Karpas-422 (cell line): Measurements from ENCODE around the gene ARPP21. TPM values are rescaled to one million over a fixed set of nuclear protein-coding genes. Genes with fewer than 3 reads are reported as not detected.

ENCODE experiments used
- DNase-seq: peaks from one replicate; pipeline ENCODE4 v3.0.0-alpha.2; 2015
- H2AFZ ChIP-seq: fragments of 200-600 bp; sonication (generic); 2 replicates; pipeline ENCODE4 v1.6.1; 2014; ENCODE audit warnings: antibody characterized with exemption, low read length, mixed read lengths
- H3K27ac ChIP-seq: fragments of 200-600 bp; sonication (generic); 2 replicates; pipeline ENCODE4 v1.5.1; 2014; ENCODE audit warnings: mild to moderate bottlenecking, low read length, moderate library complexity
- H3K27me3 ChIP-seq: fragments of 200-600 bp; sonication (generic); 2 replicates; pipeline ENCODE4 v1.6.1; 2014; ENCODE audit warnings: low read length, mixed read lengths
- H3K36me3 ChIP-seq: fragments of 200-600 bp; sonication (generic); 2 replicates; pipeline ENCODE4 v1.6.1; 2014; ENCODE audit warnings: low read length, mixed read lengths; ENCODE audit not compliant: insufficient read depth
- H3K4me1 ChIP-seq: fragments of 200-600 bp; sonication (generic); 2 replicates; pipeline ENCODE4 v1.6.1; 2014; ENCODE audit warnings: mild to moderate bottlenecking, low read length, mixed read lengths
- H3K4me2 ChIP-seq: fragments of 200-600 bp; sonication (generic); 2 replicates; pipeline ENCODE4 v1.6.1; 2014; ENCODE audit warnings: low read length, low read depth, mild to moderate bottlenecking; ENCODE audit not compliant: poor library complexity, severe bottlenecking
- H3K4me3 ChIP-seq: fragments of 200-600 bp; sonication (generic); 2 replicates; pipeline ENCODE4 v1.5.1; 2014; ENCODE audit warnings: mild to moderate bottlenecking, antibody characterized with exemption, low read length, mixed read lengths
- H3K79me2 ChIP-seq: fragments of 200-600 bp; sonication (generic); 2 replicates; pipeline ENCODE4 v1.6.1; 2014; ENCODE audit warnings: mild to moderate bottlenecking, low read length, mixed read lengths
- H3K9ac ChIP-seq: fragments of 200-600 bp; sonication (generic); 2 replicates; pipeline ENCODE4 v1.6.0; 2014; ENCODE audit warnings: low read length
- H3K9me2 ChIP-seq: fragments of 200-600 bp; sonication (generic), shearing (Covaris generic); replicated peaks from 2 replicates; pipeline ENCODE4 v1.6.0; 2014; ENCODE audit warnings: mild to moderate bottlenecking, low read length, moderate library complexity; ENCODE audit not compliant: insufficient read depth
- H3K9me3 ChIP-seq: fragments of 300-700, 200-600 bp; sonication (generic); 2 replicates; pipeline ENCODE4 v1.6.1; 2014; ENCODE audit warnings: low read length, mixed read lengths
- H4K20me1 ChIP-seq: fragments of 200-600 bp; sonication (generic); 2 replicates; pipeline ENCODE4 v1.6.1; 2014; ENCODE audit warnings: mild to moderate bottlenecking, antibody characterized with exemption, low read length, low read depth; ENCODE audit not compliant: insufficient read depth
- total RNA-seq: library from RNA; depleted of rRNA; stranded (reverse); fragments of >200 nt; shearing (Covaris generic); gene quantifications from 2 replicates; pipeline ENCODE4 v1.2.3, GENCODE V29; 2014; ENCODE audit warnings: low replicate concordance

ARPP21 gene
- total RNA-seq, 1 experiment from 2014 or later = not detected

DNA sequence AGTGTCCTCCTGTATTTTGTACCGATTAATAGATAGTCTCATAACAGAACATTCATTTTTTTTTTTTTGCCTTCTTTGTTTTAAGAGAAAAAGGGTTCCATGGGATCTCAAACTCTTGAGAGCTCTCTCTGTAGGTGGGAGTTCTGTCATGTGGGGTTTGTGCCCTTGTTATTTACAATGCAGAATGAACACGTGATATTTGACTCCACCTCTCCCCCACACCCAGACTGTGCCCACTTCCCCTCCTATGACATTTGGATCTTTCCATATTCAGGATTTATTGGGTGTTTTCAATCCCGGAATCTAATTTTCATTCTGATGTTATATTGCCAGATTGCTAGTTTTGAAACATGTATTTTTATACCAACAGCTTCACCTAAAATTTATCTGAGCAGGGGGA lies 49.5 kb downstream of the ARPP21 start:
- no peak overlapping the region for H3K4me2 ChIP-seq
- no peaks in the 10 kb centered on the region for H3K4me1 ChIP-seq
- no peak overlapping the region for H3K4me3 ChIP-seq
- H3K27me3 ChIP-seq = no peaks in the 10 kb centered on the region
- H3K79me2 ChIP-seq = no peaks in the 10 kb centered on the region
- H3K27ac ChIP-seq = no peak overlapping the region
- H3K9me3 ChIP-seq = no peaks in the 10 kb centered on the region
- no peak for DNase-seq
- H3K9ac ChIP-seq = no peak overlapping the region
- H3K9me2 ChIP-seq = no peaks in the 10 kb centered on the region
- H2AFZ ChIP-seq = no peak overlapping the region
- H3K36me3 ChIP-seq = no peaks in the 10 kb centered on the region
- H4K20me1 ChIP-seq = no peaks in the 10 kb centered on the region

DNA sequence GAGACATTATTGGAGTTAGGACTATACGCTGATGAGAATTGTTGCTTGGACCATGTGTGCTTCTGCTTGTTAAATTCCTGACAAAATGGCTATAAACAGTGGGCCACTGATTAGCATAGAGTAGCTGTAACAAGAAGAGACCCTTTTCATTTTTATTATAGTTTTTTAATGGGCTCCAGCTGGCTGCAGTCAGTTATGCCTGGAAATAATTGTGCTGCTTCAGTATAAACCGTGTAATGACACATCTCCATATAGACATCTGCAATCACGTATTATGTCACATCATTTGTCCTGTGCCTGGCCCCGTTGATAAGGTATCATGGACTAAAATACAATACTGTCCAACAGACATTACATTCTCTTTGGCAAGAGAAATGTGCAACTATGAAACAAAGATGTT lies 50.9 kb downstream of the ARPP21 start:
- H3K79me2 ChIP-seq = no peaks in the 10 kb centered on the region
- H3K36me3 ChIP-seq = no peaks in the 10 kb centered on the region
- H2AFZ ChIP-seq = no peak overlapping the region
- no peaks in the 10 kb centered on the region for H3K9me3 ChIP-seq
- DNase-seq = no peak
- no peak overlapping the region for H3K4me2 ChIP-seq
- no peak overlapping the region for H3K4me3 ChIP-seq
- H3K27me3 ChIP-seq = no peaks in the 10 kb centered on the region
- no peaks in the 10 kb centered on the region for H3K9me2 ChIP-seq
- no peaks in the 10 kb centered on the region for H4K20me1 ChIP-seq
- no peak overlapping the region for H3K27ac ChIP-seq
- no peak overlapping the region for H3K9ac ChIP-seq
- H3K4me1 ChIP-seq = no peaks in the 10 kb centered on the region

DNA sequence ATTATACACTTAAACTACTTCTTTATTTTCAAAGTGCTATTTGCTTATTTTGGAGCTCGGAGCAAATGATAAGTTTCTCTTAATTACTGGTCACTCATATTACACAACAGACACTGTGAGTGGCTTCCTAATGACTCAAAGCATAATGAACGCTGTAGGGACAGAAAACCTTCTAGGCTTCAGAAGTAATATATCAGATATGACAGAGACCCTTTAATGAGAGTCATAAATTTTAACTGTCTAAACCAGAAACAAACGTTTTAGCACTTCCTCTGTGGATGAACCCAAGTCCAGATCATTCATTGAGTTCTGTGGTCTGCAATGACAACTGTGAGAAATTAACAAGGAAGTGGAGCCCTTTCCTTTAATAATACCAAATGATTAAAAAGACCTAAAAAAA lies 66.6 kb downstream of the ARPP21 start:
- H3K36me3 ChIP-seq = no peaks in the 10 kb centered on the region
- H3K79me2 ChIP-seq = no peaks in the 10 kb centered on the region
- no peaks in the 10 kb centered on the region for H3K27me3 ChIP-seq
- H3K4me1 ChIP-seq = no peaks in the 10 kb centered on the region
- 0 out of 2 replicates have a peak, but pooled peaks cover 3% of the 10 kb centered on the region for H3K9me2 ChIP-seq
- H3K9me3 ChIP-seq = no peaks in the 10 kb centered on the region
- no peak overlapping the region for H3K4me3 ChIP-seq
- H4K20me1 ChIP-seq = no peaks in the 10 kb centered on the region
- H2AFZ ChIP-seq = no peak overlapping the region
- no peak overlapping the region for H3K9ac ChIP-seq
- no peak overlapping the region for H3K4me2 ChIP-seq
- H3K27ac ChIP-seq = no peak overlapping the region
- no peak for DNase-seq

DNA sequence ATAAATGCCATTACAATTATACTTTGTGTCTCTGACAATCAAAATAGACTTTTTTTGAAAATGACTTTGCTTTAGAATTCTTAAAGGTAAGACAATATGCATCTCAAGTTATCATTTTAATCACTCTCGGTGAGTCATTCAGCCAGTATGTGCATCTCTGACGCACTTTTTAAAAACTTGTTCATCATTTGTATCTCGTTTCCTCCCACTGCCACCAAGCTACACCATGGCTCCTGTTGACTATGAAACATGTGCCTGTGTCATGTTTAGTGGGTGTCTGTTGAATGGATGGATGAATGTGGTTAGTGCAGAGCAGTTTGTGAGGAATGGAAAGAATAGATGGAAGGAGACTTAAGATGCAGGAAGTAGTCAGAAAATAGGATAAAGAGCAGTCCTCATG lies 68.6 kb downstream of the ARPP21 start:
- Histone ChIP-seq H3K9ac (no peak overlapping the region), H3K9me3 (no peaks in the 10 kb centered on the region), H3K4me3 (no peak overlapping the region), H3K79me2 (no peaks in the 10 kb centered on the region), H3K9me2 (0 out of 2 replicates have a peak, but pooled peaks cover 3% of the 10 kb centered on the region), H3K27ac (no peak overlapping the region), H2AFZ (no peak overlapping the region), H3K27me3 (no peaks in the 10 kb centered on the region), H3K4me1 (no peaks in the 10 kb centered on the region), H3K36me3 (no peaks in the 10 kb centered on the region), H4K20me1 (no peaks in the 10 kb centered on the region), H3K4me2 (no peak overlapping the region)
- no peak for DNase-seq

DNA sequence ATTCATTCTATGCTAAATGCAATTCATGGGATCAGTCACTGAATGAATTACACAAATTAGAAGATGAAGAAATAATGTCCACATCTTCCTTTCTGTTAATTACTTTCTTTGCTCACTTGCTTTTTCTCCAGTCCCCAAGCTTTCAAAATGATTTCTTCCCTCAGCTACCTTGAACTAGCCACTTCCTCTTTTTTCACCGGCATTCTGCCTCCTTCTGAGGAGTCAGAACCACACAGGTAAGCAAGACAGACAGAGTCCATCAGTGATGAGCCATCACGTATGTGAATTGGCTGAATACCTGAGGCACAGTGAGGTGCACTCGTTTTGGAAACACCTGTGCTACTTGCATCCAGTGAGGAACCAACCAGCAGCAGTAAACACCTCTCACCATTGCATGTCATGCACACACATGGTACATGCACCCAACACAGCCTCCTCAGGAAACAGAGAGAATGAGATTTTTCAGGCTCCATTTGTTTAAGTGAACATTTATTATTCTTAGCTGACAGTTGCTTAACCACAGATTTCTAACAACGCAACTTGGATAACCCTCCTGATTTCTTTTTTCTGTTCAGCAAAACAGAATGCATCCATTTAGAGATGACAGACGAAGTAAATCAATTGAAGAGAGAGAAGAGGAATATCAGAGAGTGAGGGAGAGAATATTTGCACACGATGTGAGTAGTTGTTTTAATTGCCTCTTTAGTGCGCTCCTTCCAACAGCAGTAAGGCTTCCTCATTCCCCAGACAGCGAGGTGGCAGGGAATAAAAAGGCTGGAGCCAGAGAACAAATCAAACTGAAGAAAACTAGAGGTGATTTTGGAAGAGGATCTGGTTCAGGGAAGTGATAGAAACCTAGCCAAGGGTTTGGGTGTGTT lies 69.3 kb downstream of the ARPP21 start:
- Histone ChIP-seq H4K20me1 (no peaks in the 10 kb centered on the region), H3K36me3 (no peaks in the 10 kb centered on the region), H3K4me3 (no peak overlapping the region), H3K9ac (no peak overlapping the region), H3K4me2 (no peak overlapping the region), H2AFZ (no peak overlapping the region), H3K27me3 (no peaks in the 10 kb centered on the region), H3K27ac (no peak overlapping the region), H3K9me2 (0 out of 2 replicates have a peak, but pooled peaks cover 3% of the 10 kb centered on the region), H3K4me1 (no peaks in the 10 kb centered on the region), H3K9me3 (no peaks in the 10 kb centered on the region), H3K79me2 (no peaks in the 10 kb centered on the region)
- no peak for DNase-seq

DNA sequence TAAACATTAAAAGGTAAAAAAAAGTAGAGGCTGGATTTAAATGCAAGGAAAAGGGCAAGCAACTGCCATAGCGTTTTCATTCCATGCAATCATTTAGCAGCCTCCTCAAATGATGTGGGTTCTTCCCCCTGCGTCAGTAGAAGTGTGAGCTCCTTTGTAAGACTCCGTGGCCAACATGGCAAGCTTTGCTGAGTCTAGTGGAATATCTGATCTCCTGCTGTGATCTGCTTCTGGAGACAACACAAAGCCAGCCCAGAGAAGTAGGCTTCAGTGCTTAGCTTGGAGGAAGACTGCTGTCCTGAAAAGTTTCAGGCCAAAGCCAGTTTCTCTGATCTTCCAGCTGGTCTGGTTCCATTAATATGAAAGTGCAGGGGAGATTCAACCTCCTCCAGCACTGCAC lies 70.4 kb downstream of the ARPP21 start:
- H3K9me2 ChIP-seq = no peaks in the 10 kb centered on the region
- no peak overlapping the region for H3K4me2 ChIP-seq
- H2AFZ ChIP-seq = no peak overlapping the region
- no peak for DNase-seq
- H4K20me1 ChIP-seq = no peaks in the 10 kb centered on the region
- H3K9me3 ChIP-seq = no peaks in the 10 kb centered on the region
- H3K4me3 ChIP-seq = no peak overlapping the region
- H3K4me1 ChIP-seq = no peaks in the 10 kb centered on the region
- H3K36me3 ChIP-seq = no peaks in the 10 kb centered on the region
- H3K9ac ChIP-seq = no peak overlapping the region
- H3K79me2 ChIP-seq = no peaks in the 10 kb centered on the region
- no peaks in the 10 kb centered on the region for H3K27me3 ChIP-seq
- no peak overlapping the region for H3K27ac ChIP-seq

DNA sequence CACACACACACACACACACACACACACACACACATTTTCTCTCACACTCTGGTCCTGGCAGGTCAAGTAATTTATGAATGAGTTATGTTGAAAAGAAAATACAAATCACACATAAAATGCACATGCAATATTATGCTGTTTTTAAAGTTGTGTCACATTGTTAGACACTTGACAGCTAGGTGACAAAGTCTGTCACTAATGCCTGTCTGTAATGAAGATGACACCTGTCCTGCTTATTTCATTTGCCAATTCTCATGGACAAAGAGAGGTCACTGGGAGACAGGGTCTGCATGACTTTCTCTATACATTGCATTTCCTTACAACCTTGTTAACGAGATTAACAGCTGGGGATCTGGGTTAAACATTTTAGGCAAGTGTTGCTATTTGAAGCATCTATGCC lies 71.2 kb downstream of the ARPP21 start:
- H3K4me1 ChIP-seq = no peaks in the 10 kb centered on the region
- H2AFZ ChIP-seq = no peak overlapping the region
- H3K79me2 ChIP-seq = no peaks in the 10 kb centered on the region
- no peaks in the 10 kb centered on the region for H3K9me3 ChIP-seq
- H4K20me1 ChIP-seq = no peaks in the 10 kb centered on the region
- no peak overlapping the region for H3K9ac ChIP-seq
- H3K27ac ChIP-seq = no peak overlapping the region
- H3K27me3 ChIP-seq = no peaks in the 10 kb centered on the region
- no peak for DNase-seq
- H3K36me3 ChIP-seq = no peaks in the 10 kb centered on the region
- H3K9me2 ChIP-seq = no peaks in the 10 kb centered on the region
- no peak overlapping the region for H3K4me2 ChIP-seq
- H3K4me3 ChIP-seq = no peak overlapping the region

DNA sequence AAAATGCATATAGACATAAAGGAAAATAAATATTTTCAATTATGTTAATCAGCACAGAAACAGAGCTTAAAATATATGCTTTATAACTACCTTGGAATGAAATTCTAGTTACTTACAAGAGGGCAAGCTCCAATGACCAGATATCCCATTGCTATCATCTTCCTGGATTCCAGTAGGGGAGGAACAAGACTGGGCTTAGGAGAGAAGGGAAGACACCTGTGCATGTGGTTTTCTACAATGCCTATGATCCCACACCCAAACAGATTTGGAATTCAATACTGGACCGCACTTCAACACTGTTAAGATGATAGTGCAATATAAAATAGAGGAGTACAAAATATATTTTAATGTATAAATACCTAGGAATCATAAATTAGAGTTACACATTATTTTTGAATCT lies 79.6 kb downstream of the ARPP21 start:
- H3K27ac ChIP-seq = no peak overlapping the region
- H3K79me2 ChIP-seq = no peaks in the 10 kb centered on the region
- H3K9me2 ChIP-seq = no peaks in the 10 kb centered on the region
- no peaks in the 10 kb centered on the region for H3K4me1 ChIP-seq
- H3K4me2 ChIP-seq = no peak overlapping the region
- no peak overlapping the region for H3K9ac ChIP-seq
- no peak overlapping the region for H3K4me3 ChIP-seq
- H3K36me3 ChIP-seq = no peaks in the 10 kb centered on the region
- H2AFZ ChIP-seq = no peak overlapping the region
- H3K9me3 ChIP-seq = no peaks in the 10 kb centered on the region
- no peaks in the 10 kb centered on the region for H3K27me3 ChIP-seq
- no peak for DNase-seq
- no peaks in the 10 kb centered on the region for H4K20me1 ChIP-seq
